COR-L47 (cell line): ENCODE results near the gene TNIK.

Experiments used
- DNase-seq: peaks from one replicate; lab custom pipeline; 2025; lab: John Stamatoyannopoulos, UW

The TNIK gene

DNA sequence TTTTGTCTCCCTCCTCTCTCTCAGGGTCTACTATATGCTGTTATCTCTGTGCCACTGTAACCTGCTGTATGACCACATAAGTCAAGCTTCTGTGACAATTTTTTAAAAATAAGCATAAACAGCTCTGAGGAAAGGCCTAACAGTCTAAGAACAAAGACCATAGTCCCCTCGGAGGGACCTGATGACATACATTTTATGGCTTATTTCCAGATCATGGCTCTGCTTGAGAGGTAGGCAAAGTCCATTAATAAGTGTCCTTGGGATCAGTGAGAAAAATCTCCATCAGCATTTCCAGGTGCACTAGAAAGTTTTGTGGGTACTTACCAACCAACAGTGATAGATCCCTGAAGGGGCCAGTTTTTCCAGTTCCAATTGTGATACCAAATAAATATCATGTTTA lies 123.8 kb downstream of the TNIK start:
- DNase-seq: no peak

DNA sequence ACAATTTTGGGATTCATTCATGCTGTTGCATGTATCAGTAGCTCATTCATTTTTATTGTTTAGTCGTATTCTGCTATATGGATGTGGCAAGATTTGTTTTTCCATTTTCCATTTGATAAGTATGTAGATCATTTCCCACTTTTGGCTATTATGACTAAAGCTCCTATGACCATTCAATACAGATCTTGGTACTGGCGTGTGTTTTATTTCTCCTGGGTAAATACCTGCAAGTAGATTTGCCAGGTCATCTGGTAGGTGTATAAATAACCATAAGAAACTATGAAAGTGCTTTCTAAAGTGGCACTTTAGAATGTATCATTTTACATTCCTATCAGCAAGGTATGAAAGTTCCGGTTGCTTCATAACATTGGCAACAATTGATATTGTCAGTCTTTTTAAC lies 124.6 kb downstream of the TNIK start:
- DNase-seq: no peak

DNA sequence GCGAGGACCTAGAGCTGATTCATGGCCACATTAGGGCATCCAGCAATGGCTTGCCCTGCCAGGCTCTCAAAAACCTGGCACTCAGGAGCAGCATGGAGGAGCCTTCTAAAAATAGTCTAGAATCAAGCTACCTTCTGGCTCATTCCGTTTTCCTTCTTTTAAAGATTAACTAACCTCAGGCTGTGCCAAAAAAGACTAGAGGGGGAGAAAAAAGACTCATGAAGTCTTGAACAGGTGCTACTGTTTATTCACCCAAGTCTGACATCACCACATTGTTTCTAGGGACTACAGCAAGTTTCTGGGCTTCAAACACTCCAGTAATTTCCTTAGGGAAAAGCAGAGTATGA lies 125.8 kb downstream of the TNIK start:
- DNase-seq: no peak

DNA sequence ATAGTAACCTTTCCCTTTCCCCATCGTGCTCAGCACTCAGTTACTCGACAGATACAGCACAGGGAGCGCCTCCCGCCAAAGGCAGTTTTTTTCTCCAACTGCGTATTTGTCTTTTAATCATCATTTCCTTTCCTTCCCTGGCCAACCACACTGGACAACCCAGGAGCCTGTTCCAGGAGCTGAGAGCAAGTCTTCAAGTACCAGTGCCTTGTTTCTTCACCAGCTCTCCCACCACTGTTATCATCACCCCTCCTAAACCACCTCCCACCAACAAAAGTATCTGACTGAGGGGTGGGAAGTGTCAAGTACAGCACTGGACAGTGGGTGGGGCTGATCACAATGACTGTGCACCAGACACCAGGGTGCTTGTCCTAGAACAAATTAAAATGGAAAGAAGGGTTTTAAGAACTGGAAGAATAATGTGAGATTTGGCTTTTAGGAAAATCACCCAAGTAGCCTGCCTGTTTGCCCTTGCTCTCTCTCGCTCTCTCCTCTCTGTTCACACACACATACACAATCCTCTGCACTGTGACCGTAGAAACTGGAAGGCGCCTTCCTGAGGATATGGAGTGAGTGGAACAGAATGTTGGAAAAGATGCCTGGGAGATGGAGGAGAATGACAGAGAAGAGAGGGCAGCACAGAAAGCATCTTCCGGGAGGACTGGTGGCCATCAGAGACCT lies 126.3 kb downstream of the TNIK start:
- no peak for DNase-seq

GRCh38 chr3:171330938-171331337 lies 129.3 kb downstream of the TNIK start:
- DNase-seq: no peak

- no peak for DNase-seq
Observed at GRCh38 chr3:171329746-171330145, 130.5 kb downstream of the TNIK start.

GRCh38 chr3:171328419-171329082 lies 131.7 kb downstream of the TNIK start:
- DNase-seq: peak; percentile 28

- no peak for DNase-seq
Observed at GRCh38 chr3:171327441-171328174, 132.6 kb downstream of the TNIK start.

DNA sequence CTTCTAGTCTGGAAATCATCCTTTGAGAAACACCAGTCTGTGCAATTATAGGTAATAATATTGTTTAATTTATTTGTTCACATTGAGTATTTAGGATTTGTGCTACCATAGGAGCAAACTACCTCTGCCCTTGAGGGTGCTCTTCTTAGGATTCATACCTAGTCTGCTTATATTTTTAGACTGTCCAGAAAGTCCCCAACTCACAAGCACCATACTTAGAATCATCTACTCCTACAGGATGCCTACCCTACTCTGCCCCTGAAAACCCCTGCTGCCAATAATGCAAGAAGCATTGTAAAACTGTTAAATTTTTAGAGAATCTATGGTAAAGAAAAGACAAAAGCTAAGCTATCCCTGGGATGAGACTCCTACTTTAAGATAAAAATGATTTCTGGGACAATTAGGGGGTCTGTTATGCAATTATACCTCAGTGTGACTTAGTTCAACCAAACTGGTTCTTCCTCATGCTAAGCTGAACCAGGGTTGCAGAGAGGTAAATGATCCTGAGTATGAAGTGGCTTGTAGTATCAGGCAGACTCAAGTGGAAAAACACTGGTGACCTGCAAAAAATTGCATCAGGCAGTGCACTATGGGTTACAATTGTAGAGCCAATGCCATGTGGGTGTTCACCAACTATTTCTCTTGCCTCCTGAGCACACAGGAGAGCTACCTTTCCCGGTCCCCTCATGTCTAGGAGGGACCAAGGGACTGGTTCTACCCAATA lies 133.3 kb downstream of the TNIK start:
- no peak for DNase-seq

GRCh38 chr3:171323938-171324536 lies 136.2 kb downstream of the TNIK start:
- DNase-seq: no peak

- no peak for DNase-seq
Observed at GRCh38 chr3:171321559-171322360, 138.4 kb downstream of the TNIK start.

DNA sequence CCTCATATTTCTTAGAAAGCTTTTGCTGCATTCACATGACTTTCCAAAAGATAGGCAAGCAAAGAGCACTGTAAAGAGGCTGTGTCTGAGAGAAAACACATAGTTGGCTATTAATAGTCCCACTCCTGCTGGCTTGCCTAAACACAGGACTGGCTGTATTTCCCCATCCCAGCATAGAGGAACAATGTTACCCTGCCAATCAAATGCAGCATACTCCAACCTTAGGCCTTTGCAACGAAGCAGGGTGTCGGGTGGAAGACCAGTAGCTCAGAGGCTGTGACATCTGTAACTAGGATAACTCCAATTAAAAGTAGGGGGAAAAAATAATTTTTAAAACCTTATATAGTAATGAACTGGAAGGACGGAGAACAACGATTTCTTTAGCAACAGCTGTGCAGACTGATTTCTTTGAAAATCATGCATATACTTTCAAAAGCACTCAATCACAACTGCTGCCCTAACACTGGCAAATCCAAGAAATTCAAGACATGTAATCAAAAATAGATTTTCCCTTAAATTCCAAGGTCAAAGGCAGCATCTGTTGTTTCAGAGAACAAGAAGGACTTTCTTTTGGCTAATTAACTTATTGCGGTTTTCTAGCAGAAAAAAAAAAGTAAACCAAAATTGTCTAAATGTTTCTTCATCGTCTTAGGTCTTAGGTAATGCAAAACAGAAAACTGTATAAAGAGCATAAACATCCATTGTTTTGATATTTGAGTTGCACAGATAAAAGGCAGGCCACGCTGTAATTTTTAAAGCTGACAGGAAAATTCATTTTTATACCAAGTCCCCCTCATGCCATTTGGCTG lies 139.3 kb downstream of the TNIK start:
- DNase-seq: no peak

DNA sequence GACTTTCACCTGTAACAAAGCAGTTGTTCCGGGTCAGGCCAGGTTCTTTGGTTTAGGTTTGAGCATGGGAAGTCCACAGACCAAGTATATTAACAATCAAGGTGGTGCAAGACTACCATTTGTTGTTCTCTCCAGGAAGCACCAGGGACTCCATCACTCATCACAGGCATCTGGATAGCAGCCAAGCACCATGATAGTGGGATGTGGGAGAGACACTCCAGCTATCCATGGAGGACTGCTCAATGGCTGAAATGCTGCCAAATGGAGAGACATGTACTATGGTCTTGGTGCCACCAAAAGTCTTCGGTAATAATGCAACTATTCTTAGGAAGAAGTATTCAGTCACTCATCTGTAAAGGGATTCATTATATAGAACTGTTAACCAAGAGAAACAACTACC lies 143.0 kb downstream of the TNIK start:
- DNase-seq: peak; percentile 90

DNA sequence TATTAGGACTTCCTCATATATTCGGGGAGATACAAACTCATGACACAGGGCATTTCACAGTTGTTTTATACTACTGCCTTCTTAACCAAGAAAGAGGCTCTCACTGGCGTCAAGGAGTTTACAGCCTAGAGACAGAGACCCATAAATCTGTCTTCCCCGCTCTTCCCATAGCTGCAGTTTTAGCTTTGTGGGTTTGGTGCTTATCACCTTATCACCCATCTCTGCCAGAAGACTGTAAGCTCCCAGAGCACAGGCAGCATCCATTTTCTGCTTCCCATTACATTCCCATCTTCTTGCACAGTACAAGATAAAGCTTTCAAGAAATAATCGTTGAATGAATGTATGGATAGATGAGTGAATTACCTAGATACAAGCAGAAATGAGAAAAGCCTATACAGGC lies 144.3 kb downstream of the TNIK start:
- DNase-seq: no peak

DNA sequence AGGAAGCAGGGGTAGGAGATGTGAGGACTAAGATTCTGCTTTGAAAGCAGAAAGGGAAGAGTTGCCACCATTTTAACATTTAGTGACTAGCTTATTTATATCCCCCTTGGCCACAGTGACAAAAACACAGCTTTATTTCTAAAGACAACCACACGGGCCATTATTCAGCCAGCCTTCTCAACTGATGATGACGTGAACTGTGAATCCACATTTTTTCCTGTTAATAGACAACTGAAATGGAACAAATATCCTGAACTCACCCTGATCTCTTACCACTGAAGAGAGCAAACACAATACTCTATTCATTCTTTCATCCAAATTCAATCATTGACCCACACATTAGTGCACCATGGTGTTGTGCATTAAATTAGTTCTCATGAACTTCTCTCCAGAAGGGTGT lies 145.1 kb downstream of the TNIK start:
- no peak for DNase-seq

DNA sequence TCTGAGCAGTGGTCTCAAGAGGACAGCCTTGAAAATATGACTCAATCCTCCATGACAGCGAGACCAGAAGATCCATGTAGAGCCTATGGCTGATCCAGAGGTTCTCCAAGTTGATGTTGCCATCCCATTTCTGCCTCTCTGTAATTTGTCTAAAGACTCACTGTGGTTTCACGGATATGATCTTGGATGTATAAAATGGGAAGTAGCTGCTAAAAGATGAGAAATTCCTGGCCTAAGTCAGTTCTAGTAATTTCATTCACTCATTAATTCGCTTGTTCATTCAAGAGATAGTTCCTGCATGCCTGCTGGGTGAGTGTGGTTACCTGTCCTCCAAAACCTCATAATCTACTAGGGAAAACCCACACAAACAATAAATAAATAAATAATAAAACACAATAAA lies 145.9 kb downstream of the TNIK start:
- no peak for DNase-seq

GRCh38 chr3:171313702-171314101 lies 146.5 kb downstream of the TNIK start:
- DNase-seq: no peak

GRCh38 chr3:171312741-171313140 lies 147.5 kb downstream of the TNIK start:
- no peak for DNase-seq

- DNase-seq: no peak
Observed at GRCh38 chr3:171311784-171312183, 148.4 kb downstream of the TNIK start.

DNA sequence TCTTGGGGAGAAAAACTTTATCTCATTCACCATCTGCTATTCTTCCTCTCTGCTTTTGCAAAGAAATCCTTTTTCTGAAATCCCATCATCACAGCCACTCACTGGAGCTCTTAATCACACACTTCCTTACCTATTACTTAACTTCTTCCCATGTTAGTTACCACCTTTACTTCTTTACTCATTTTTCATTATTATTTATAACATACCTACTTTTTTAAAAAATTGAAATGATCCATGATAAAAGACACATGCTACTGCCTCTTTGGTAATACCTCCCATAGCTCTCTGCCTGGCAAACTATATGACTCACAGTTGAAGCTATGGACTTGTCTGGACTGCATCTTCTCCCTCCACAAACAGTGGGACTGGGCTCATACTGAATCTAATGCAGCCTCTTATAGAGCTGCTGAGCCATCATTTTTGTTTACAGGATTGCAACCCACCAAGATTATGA lies 150.3 kb downstream of the TNIK start:
- DNase-seq: no peak

- no peak for DNase-seq
Observed at GRCh38 chr3:171307988-171308387, 152.2 kb downstream of the TNIK start.
